Mammary epithelial cell (primary cell): ENCODE data around the gene INPP5A.

Experiments
- EZH2 ChIP-seq: IDR thresholded peaks from 2 replicates; pipeline ENCODE4 v1.6.1; 2012; ENCODE audit warnings: low read length, inconsistent platforms, borderline replicate concordance
- TF ChIP-seq, protein P1 (sequence below), 2 donors: IDR thresholded peaks in 1 of 2; conservative IDR thresholded peaks in 1 of 2; 2 replicates each; pipeline ENCODE4 v1.5.1; 2011 to 2012; ENCODE audit warnings: inconsistent platforms in 2 of 2, low read length in 2 of 2, mild to moderate bottlenecking in 2 of 2, control low read depth in 1 of 2, low read depth in 1 of 2; ENCODE audit not compliant: insufficient read depth in 1 of 2; ENCODE audit errors: extremely low read depth in 1 of 2

DNA sequence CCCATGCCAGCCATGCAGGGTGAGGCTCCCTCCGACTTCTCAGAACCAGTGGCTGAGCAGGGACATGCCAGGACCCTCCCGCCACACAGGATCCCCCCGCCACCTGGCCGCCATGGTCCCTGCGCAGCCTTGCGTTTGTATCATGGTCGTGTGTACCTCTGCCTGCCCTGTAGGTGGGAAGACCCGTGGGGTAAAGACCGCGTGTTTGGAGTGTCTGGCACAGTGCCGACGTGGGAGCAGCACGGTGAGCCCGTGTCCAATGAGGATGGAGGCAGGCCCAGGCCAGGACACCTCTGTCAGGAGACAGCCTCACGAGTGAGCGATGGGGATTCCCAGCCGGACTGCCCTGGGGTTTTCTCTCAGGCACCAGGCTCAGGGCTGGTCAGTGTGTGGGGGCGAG is 216.5 kb downstream of the INPP5A start:
- TF ChIP-seq, protein P1, sequence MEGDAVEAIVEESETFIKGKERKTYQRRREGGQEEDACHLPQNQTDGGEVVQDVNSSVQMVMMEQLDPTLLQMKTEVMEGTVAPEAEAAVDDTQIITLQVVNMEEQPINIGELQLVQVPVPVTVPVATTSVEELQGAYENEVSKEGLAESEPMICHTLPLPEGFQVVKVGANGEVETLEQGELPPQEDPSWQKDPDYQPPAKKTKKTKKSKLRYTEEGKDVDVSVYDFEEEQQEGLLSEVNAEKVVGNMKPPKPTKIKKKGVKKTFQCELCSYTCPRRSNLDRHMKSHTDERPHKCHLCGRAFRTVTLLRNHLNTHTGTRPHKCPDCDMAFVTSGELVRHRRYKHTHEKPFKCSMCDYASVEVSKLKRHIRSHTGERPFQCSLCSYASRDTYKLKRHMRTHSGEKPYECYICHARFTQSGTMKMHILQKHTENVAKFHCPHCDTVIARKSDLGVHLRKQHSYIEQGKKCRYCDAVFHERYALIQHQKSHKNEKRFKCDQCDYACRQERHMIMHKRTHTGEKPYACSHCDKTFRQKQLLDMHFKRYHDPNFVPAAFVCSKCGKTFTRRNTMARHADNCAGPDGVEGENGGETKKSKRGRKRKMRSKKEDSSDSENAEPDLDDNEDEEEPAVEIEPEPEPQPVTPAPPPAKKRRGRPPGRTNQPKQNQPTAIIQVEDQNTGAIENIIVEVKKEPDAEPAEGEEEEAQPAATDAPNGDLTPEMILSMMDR (conservative IDR thresholded peaks at IDR 0.05 in 1 of 2, IDR thresholded peaks at IDR 0.05 in 1 of 2; ENCODE audit: extremely low read depth in 1 of 2, insufficient read depth in 1 of 2, low read depth in 1 of 2, low read length in 2 of 2), result no peak
- no peak for TF ChIP-seq EZH2
